ENCODE measurements around the gene SEZ6.

Gene SEZ6

GRCh38 chr17:29005936-29006511, at the start of gene SEZ6:
SEZ6 (minus strand) TSS chr17:29006033; CDS start chr17:29005869, 164 bp downstream.
- DNase-seq (ENCODE audit: low read depth), result peak; percentile 48

- DNase-seq (ENCODE audit: low read depth), result no peak
These were observed 49.0 kb upstream of the SEZ6 start for GRCh38 chr17:29054835-29055234.

- DNase-seq (ENCODE audit: low read depth), result no peak
These were observed 45.9 kb upstream of the SEZ6 start for GRCh38 chr17:29051731-29052130.

GRCh38 chr17:29051194-29051593, 45.4 kb upstream of the SEZ6 start:
- no peak for DNase-seq (ENCODE audit: low read depth)

- no peak for DNase-seq (ENCODE audit: low read depth)
These were observed 44.3 kb upstream of the SEZ6 start for GRCh38 chr17:29050176-29050575.

GRCh38 chr17:29049541-29050145, 43.8 kb upstream of the SEZ6 start:
- DNase-seq (ENCODE audit: low read depth), result no peak

GRCh38 chr17:29048440-29049368, 42.9 kb upstream of the SEZ6 start:
- no peak for DNase-seq (ENCODE audit: low read depth)

- no peak for DNase-seq (ENCODE audit: low read depth)
These were observed 40.6 kb upstream of the SEZ6 start for GRCh38 chr17:29046473-29046839.

- no peak for DNase-seq (ENCODE audit: low read depth)
These were observed 40.1 kb upstream of the SEZ6 start for GRCh38 chr17:29045734-29046472.

GRCh38 chr17:29045026-29045425, 39.2 kb upstream of the SEZ6 start:
- DNase-seq (ENCODE audit: low read depth), result no peak

GRCh38 chr17:29043539-29044145, 37.8 kb upstream of the SEZ6 start:
- no peak for DNase-seq (ENCODE audit: low read depth)

- DNase-seq (ENCODE audit: low read depth), result no peak
These were observed 37.1 kb upstream of the SEZ6 start, which contains the start of gene PIPOX for GRCh38 chr17:29042679-29043538. PIPOX (plus strand) TSS chr17:29043141; CDS start chr17:29043226, 85 bp downstream.

GRCh38 chr17:29042026-29042678, 36.3 kb upstream of the SEZ6 start:
- no peak for DNase-seq (ENCODE audit: low read depth)

- no peak for DNase-seq (ENCODE audit: low read depth)
These were observed 35.7 kb upstream of the SEZ6 start for GRCh38 chr17:29041571-29041970.

GRCh38 chr17:29041091-29041490, 35.3 kb upstream of the SEZ6 start:
- no peak for DNase-seq (ENCODE audit: low read depth)

GRCh38 chr17:29039764-29040598, 34.1 kb upstream of the SEZ6 start:
- no peak for DNase-seq (ENCODE audit: low read depth)

- DNase-seq (ENCODE audit: low read depth), result no peak
These were observed 32.4 kb upstream of the SEZ6 start for GRCh38 chr17:29038085-29038795.

- DNase-seq (ENCODE audit: low read depth), result no peak
These were observed 31.9 kb upstream of the SEZ6 start for GRCh38 chr17:29037739-29038084.

- no peak for DNase-seq (ENCODE audit: low read depth)
These were observed 30.8 kb upstream of the SEZ6 start for GRCh38 chr17:29036584-29036983.
